Parathyroid adenoma (tissue), 2 donors: ENCODE measurements around the gene INPP5A.

Source experiments
- H2AFZ ChIP-seq: fragments of 300-600 bp; sonication (generic); one replicate; pipeline ENCODE4 v1.7.0; 2017; ENCODE audit warnings: antibody characterized with exemption, mild to moderate bottlenecking
- H3K27ac ChIP-seq: fragments of 300-600 bp; sonication (generic); one replicate; pipeline ENCODE4 v1.7.0; 2017
- H3K27me3 ChIP-seq: fragments of 300-600 bp; sonication (generic); one replicate; pipeline ENCODE4 v1.7.0; 2017; ENCODE audit warnings: low read length; ENCODE audit not compliant: control insufficient read depth, insufficient read depth
- H3K36me3 ChIP-seq: fragments of 300-600 bp; sonication (generic); one replicate; pipeline ENCODE4 v1.7.0; 2017; ENCODE audit warnings: low read length; ENCODE audit not compliant: control insufficient read depth, insufficient read depth
- H3K4me1 ChIP-seq: fragments of 300-600 bp; sonication (generic); one replicate; pipeline ENCODE4 v1.7.0; 2017; ENCODE audit warnings: control low read depth
- H3K4me2 ChIP-seq: fragments of 300-600 bp; sonication (generic); one replicate; pipeline ENCODE4 v1.7.0; 2017; ENCODE audit warnings: low read length
- H3K4me3 ChIP-seq: fragments of 300-600 bp; sonication (generic); one replicate; pipeline ENCODE4 v1.7.0; 2017; ENCODE audit warnings: low read depth, low read length
- H3K79me2 ChIP-seq: fragments of 300-600 bp; sonication (generic); one replicate; pipeline ENCODE4 v1.7.0; 2017; ENCODE audit warnings: control low read depth
- H3K9ac ChIP-seq: fragments of 300-600 bp; sonication (generic); one replicate; pipeline ENCODE4 v1.7.0; 2017; ENCODE audit warnings: mild to moderate bottlenecking
- H3K9me3 ChIP-seq: fragments of 300-600 bp; sonication (generic); one replicate; pipeline ENCODE4 v1.7.0; 2017; ENCODE audit warnings: low read length; ENCODE audit not compliant: control insufficient read depth
- CTCF ChIP-seq: fragments of 300-600 bp; sonication (generic); IDR thresholded peaks from one replicate; pipeline ENCODE4 v1.7.0; 2017; ENCODE audit warnings: antibody characterized with exemption, mild to moderate bottlenecking
- donor health status: primary hyperparathyroidism.

INPP5A gene

GRCh38 chr10:132809232-132810140, 271.9 kb downstream of the INPP5A start:
- Histone ChIP-seq H2AFZ (no peak overlapping the region), H3K4me2 (no peak overlapping the region), H3K36me3 (no peaks in the 10 kb centered on the region), H3K9me3 (no peaks in the 10 kb centered on the region), H3K4me3 (no peak overlapping the region), H3K4me1 (no peaks in the 10 kb centered on the region), H3K9ac (no peak overlapping the region), H3K79me2 (no peaks in the 10 kb centered on the region), H3K27ac (no peak overlapping the region), H3K27me3 (no peaks in the 10 kb centered on the region)
- TF ChIP-seq CTCF = no peak

- Histone ChIP-seq H3K27ac (no peak overlapping the region), H3K9me3 (no peaks in the 10 kb centered on the region), H3K4me3 (no peak overlapping the region), H3K9ac (no peak overlapping the region), H3K36me3 (no peaks in the 10 kb centered on the region), H3K79me2 (no peaks in the 10 kb centered on the region), H3K27me3 (no peaks in the 10 kb centered on the region), H2AFZ (no peak overlapping the region), H3K4me2 (no peak overlapping the region), H3K4me1 (no peaks in the 10 kb centered on the region)
- no peak for TF ChIP-seq CTCF
Observed at GRCh38 chr10:132810141-132810806, 272.7 kb downstream of the INPP5A start.

DNA sequence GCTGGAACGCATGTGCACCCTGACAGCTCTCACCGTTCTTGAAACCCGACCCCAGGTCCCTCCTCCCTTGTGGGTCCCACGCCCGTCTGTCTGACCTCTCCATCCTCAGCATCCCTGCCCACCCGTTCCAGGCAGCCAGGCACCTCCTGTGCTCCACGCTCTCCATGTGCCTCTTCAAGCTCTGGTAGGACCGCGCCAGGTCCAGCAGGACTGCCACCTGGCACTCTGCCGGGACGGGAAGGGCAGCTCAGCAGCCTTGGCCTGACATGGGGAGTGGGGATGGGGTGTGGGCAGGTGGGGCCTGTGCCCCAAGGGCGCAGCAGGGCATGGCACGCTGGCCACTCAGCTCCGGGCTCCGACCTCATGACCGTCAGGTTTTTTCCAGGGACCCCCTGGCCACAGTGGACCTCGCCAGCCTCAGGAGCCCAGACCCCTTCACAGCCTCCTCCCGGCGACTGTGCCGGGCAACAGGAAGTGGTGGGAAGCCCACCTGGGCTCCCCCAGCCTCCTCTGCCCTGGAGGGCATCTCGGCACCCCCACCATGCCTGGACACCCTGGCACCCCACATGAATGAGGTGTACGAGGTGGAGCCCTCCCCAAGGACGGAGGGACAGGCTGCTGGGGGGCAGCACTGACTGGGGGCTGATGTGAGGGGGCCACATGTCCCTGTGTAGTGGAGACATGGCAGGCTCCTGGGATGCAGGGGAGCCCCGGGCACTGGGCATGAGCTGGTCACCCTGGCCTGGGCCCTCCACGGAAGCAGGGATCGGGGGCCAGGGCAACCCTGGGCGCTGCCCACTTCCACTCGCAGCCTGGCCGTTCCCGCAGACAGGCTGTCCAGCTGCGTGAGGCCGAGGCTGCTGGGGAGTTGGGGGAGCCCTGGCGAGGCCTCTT, 273.5 kb downstream of the INPP5A start:
- no peaks in the 10 kb centered on the region for H3K79me2 ChIP-seq
- H2AFZ ChIP-seq = no peak overlapping the region
- H3K27me3 ChIP-seq = no peaks in the 10 kb centered on the region
- no peaks in the 10 kb centered on the region for H3K4me1 ChIP-seq
- TF ChIP-seq CTCF = no peak
- H3K4me2 ChIP-seq = no peak overlapping the region
- no peak overlapping the region for H3K27ac ChIP-seq
- no peak overlapping the region for H3K4me3 ChIP-seq
- no peak overlapping the region for H3K9ac ChIP-seq
- no peaks in the 10 kb centered on the region for H3K9me3 ChIP-seq
- no peaks in the 10 kb centered on the region for H3K36me3 ChIP-seq

GRCh38 chr10:132811891-132812481, 274.4 kb downstream of the INPP5A start:
- no peak for TF ChIP-seq CTCF
- H2AFZ ChIP-seq = no peak overlapping the region
- no peaks in the 10 kb centered on the region for H3K9me3 ChIP-seq
- H3K4me1 ChIP-seq = no peaks in the 10 kb centered on the region
- no peaks in the 10 kb centered on the region for H3K79me2 ChIP-seq
- no peaks in the 10 kb centered on the region for H3K27me3 ChIP-seq
- H3K4me3 ChIP-seq = no peak overlapping the region
- H3K4me2 ChIP-seq = no peak overlapping the region
- no peaks in the 10 kb centered on the region for H3K36me3 ChIP-seq
- H3K9ac ChIP-seq = no peak overlapping the region
- H3K27ac ChIP-seq = no peak overlapping the region
